KMS-11 (cell line): ENCODE results near the gene FGF12.

Experiments used
- H2AFZ ChIP-seq: fragments of 200-600 bp; sonication (generic); 2 replicates; pipeline ENCODE4 v1.6.1; 2016; ENCODE audit warnings: antibody characterized with exemption, mixed run types, low read depth
- H3K27ac ChIP-seq: fragments of 200-600 bp; sonication (generic); 2 replicates; pipeline ENCODE4 v1.6.1; 2016; ENCODE audit warnings: mild to moderate bottlenecking, mixed run types
- H3K27me3 ChIP-seq: fragments of 200-600 bp; sonication (generic); 2 replicates; pipeline ENCODE4 v1.6.1; 2017; ENCODE audit warnings: mild to moderate bottlenecking, low read depth, mixed run types, moderate library complexity; ENCODE audit not compliant: insufficient read depth
- H3K36me3 ChIP-seq: fragments of 200-600 bp; sonication (generic); 2 replicates; pipeline ENCODE4 v1.6.1; 2017; ENCODE audit warnings: mild to moderate bottlenecking, mixed run types; ENCODE audit not compliant: insufficient read depth
- H3K4me1 ChIP-seq: fragments of 200-600 bp; sonication (generic); 2 replicates; pipeline ENCODE4 v1.6.1; 2016; ENCODE audit warnings: mild to moderate bottlenecking, low read depth, mixed run types; ENCODE audit not compliant: poor library complexity, severe bottlenecking
- H3K4me2 ChIP-seq: fragments of 200-600 bp; sonication (generic); 2 replicates; pipeline ENCODE4 v1.7.0; 2016; ENCODE audit warnings: mild to moderate bottlenecking, mixed run types
- H3K4me3 ChIP-seq: fragments of 200-600 bp; sonication (generic); IDR thresholded peaks from 2 replicates; pipeline ENCODE4 v1.6.1; 2017; ENCODE audit warnings: low read depth, low read length, mixed read lengths; ENCODE audit not compliant: insufficient read depth
- H3K79me2 ChIP-seq: fragments of 200-600 bp; sonication (generic); 2 replicates; pipeline ENCODE4 v1.6.1; 2016; ENCODE audit warnings: low read depth, mixed run types; ENCODE audit not compliant: insufficient read depth
- H3K9ac ChIP-seq: fragments of 200-600 bp; sonication (generic); 2 replicates; pipeline ENCODE4 v1.6.1; 2016; ENCODE audit warnings: mild to moderate bottlenecking, mixed run types
- H4K20me1 ChIP-seq: fragments of 200-600 bp; sonication (generic); 2 replicates; pipeline ENCODE4 v1.6.1; 2016; ENCODE audit warnings: mild to moderate bottlenecking, mixed run types; ENCODE audit not compliant: insufficient read depth
- CTCF ChIP-seq: fragments of 200-600 bp; sonication (generic); conservative IDR thresholded peaks from 2 replicates; pipeline ENCODE4 v1.6.1; 2017; ENCODE audit warnings: low read depth, mild to moderate bottlenecking, antibody characterized with exemption, low read length, moderate library complexity, mixed read lengths

Gene FGF12

GRCh38 chr3:192261135-192261534, 466.2 kb downstream of the FGF12 start:
- Histone ChIP-seq H3K27me3 (no peaks in the 10 kb centered on the region), H3K9ac (no peak overlapping the region), H3K4me1 (no peaks in the 10 kb centered on the region), H2AFZ (no peak overlapping the region), H3K4me2 (no peak overlapping the region), H3K79me2 (no peaks in the 10 kb centered on the region), H4K20me1 (no peaks in the 10 kb centered on the region), H3K4me3 (no peak overlapping the region), H3K27ac (no peak overlapping the region), H3K36me3 (no peaks in the 10 kb centered on the region)
- no peak for TF ChIP-seq CTCF

- Histone ChIP-seq H2AFZ (no peak overlapping the region), H3K4me1 (no peaks in the 10 kb centered on the region), H3K4me2 (no peak overlapping the region), H3K36me3 (no peaks in the 10 kb centered on the region), H3K9ac (no peak overlapping the region), H3K4me3 (no peak overlapping the region), H3K79me2 (no peaks in the 10 kb centered on the region), H3K27ac (no peak overlapping the region), H3K27me3 (no peaks in the 10 kb centered on the region), H4K20me1 (no peaks in the 10 kb centered on the region)
- no peak for TF ChIP-seq CTCF
Measured at GRCh38 chr3:192260116-192261010, 467.0 kb downstream of the FGF12 start.

GRCh38 chr3:192259661-192260060, 467.7 kb downstream of the FGF12 start:
- Histone ChIP-seq H4K20me1 (no peaks in the 10 kb centered on the region), H3K9ac (no peak overlapping the region), H3K4me3 (no peak overlapping the region), H3K27ac (no peak overlapping the region), H3K27me3 (no peaks in the 10 kb centered on the region), H2AFZ (no peak overlapping the region), H3K79me2 (no peaks in the 10 kb centered on the region), H3K4me2 (no peak overlapping the region), H3K36me3 (no peaks in the 10 kb centered on the region), H3K4me1 (no peaks in the 10 kb centered on the region)
- TF ChIP-seq CTCF: no peak

- Histone ChIP-seq H3K4me2 (no peak overlapping the region), H3K4me1 (no peaks in the 10 kb centered on the region), H3K36me3 (no peaks in the 10 kb centered on the region), H4K20me1 (no peaks in the 10 kb centered on the region), H3K9ac (no peak overlapping the region), H3K27ac (no peak overlapping the region), H3K27me3 (no peaks in the 10 kb centered on the region), H3K79me2 (no peaks in the 10 kb centered on the region), H2AFZ (no peak overlapping the region), H3K4me3 (no peak overlapping the region)
- no peak for TF ChIP-seq CTCF
Measured at GRCh38 chr3:192258721-192259120, 468.6 kb downstream of the FGF12 start.
